H9 (cell line): ENCODE results near the gene NCF2. TPM values are rescaled to one million over a fixed set of nuclear protein-coding genes. Genes with fewer than 3 reads are reported as not detected.

Source experiments
- DNase-seq: peaks from one replicate; pipeline ENCODE4 v3.0.0-alpha.2; 2017
- H2AFZ ChIP-seq: one replicate; pipeline ENCODE4 v1.6.1; 2013; ENCODE audit warnings: mild to moderate bottlenecking, low read length, control low read depth, moderate library complexity
- H2AK5ac ChIP-seq: 2 replicates; pipeline ENCODE4 v1.6.1; 2013; ENCODE audit warnings: low read length, control low read depth, mixed read lengths; ENCODE audit not compliant: insufficient read length
- H2BK120ac ChIP-seq: one replicate; pipeline ENCODE4 v1.6.1; 2013; ENCODE audit warnings: low read depth, mild to moderate bottlenecking, low read length, control low read depth, inconsistent platforms; ENCODE audit not compliant: poor library complexity, severe bottlenecking
- H2BK12ac ChIP-seq: 2 replicates; pipeline ENCODE4 v1.6.1; 2013; ENCODE audit warnings: low read length, control low read depth, mixed read lengths, low read depth; ENCODE audit not compliant: insufficient read length
- H2BK15ac ChIP-seq: 2 replicates; pipeline ENCODE4 v1.6.1; 2013; ENCODE audit warnings: low read depth, low read length, control low read depth
- H2BK20ac ChIP-seq: one replicate; pipeline ENCODE4 v1.6.1; 2013; ENCODE audit warnings: low read depth, mild to moderate bottlenecking, low read length, control low read depth, inconsistent platforms; ENCODE audit not compliant: poor library complexity, severe bottlenecking
- H2BK5ac ChIP-seq: 2 replicates; pipeline ENCODE4 v1.6.1; 2013; ENCODE audit warnings: low read length, control low read depth, mixed read lengths; ENCODE audit not compliant: insufficient read length
- H3K14ac ChIP-seq: 2 replicates; pipeline ENCODE4 v1.6.1; 2013; ENCODE audit warnings: low read length, control low read depth; ENCODE audit not compliant: insufficient read depth
- H3K18ac ChIP-seq: 2 replicates; pipeline ENCODE4 v1.6.1; 2013; ENCODE audit warnings: low read depth, mild to moderate bottlenecking, mixed read lengths, low read length, control low read depth; ENCODE audit not compliant: insufficient read length
- H3K23ac ChIP-seq: 2 replicates; pipeline ENCODE4 v1.6.1; 2013; ENCODE audit warnings: low read length, control low read depth, mixed read lengths, low read depth; ENCODE audit not compliant: insufficient read length
- H3K23me2 ChIP-seq: 2 replicates; pipeline ENCODE4 v1.6.1; 2013; ENCODE audit warnings: low read depth, mild to moderate bottlenecking, mixed read lengths, low read length, control low read depth; ENCODE audit not compliant: insufficient read length, poor library complexity, severe bottlenecking
- H3K27ac ChIP-seq: 2 replicates; pipeline ENCODE4 v1.5.1; 2013; ENCODE audit warnings: low read length, control low read depth, mixed read lengths, low read depth; ENCODE audit not compliant: insufficient read length
- H3K27me3 ChIP-seq: 2 replicates; pipeline ENCODE4 v1.6.1; 2013; ENCODE audit warnings: low read length, control low read depth, inconsistent platforms; ENCODE audit not compliant: insufficient read depth
- H3K4ac ChIP-seq: 2 replicates; pipeline ENCODE4 v1.6.1; 2013; ENCODE audit warnings: low read depth, mild to moderate bottlenecking, control low read depth, inconsistent platforms, low read length, moderate library complexity
- H3K4me1 ChIP-seq: 2 replicates; pipeline ENCODE4 v1.6.1; 2013; ENCODE audit warnings: low read length, control low read depth, inconsistent platforms; ENCODE audit not compliant: insufficient read depth
- H3K4me2 ChIP-seq: 2 replicates; pipeline ENCODE4 v1.6.1; 2013; ENCODE audit warnings: low read length, control low read depth, mixed read lengths; ENCODE audit not compliant: insufficient read length, insufficient read depth
- H3K56ac ChIP-seq: 2 replicates; pipeline ENCODE4 v1.6.1; 2013; ENCODE audit warnings: low read depth, mild to moderate bottlenecking, mixed read lengths, low read length, control low read depth; ENCODE audit not compliant: insufficient read length
- H3K79me1 ChIP-seq: 2 replicates; pipeline ENCODE4 v1.6.1; 2013; ENCODE audit warnings: low read depth, mild to moderate bottlenecking, moderate library complexity, low read length, control low read depth, inconsistent platforms; ENCODE audit not compliant: insufficient read depth, poor library complexity, severe bottlenecking
- H3K79me2 ChIP-seq: 2 replicates; pipeline ENCODE4 v1.6.1; 2013; ENCODE audit warnings: low read length, control low read depth, inconsistent platforms; ENCODE audit not compliant: insufficient read depth
- H3K9ac ChIP-seq: 2 replicates; pipeline ENCODE4 v1.6.1; 2013; ENCODE audit warnings: low read length, control low read depth, mixed read lengths; ENCODE audit not compliant: insufficient read length; ENCODE audit errors: extremely low read depth
- H3K9me3 ChIP-seq: one replicate; pipeline ENCODE4 v1.6.1; 2013; ENCODE audit warnings: low read depth, low read length, inconsistent platforms; ENCODE audit not compliant: control insufficient read depth
- H3T11ph ChIP-seq: one replicate; pipeline ENCODE4 v1.6.1; 2013; ENCODE audit warnings: mild to moderate bottlenecking, low read length, control low read depth, inconsistent platforms
- H4K20me1 ChIP-seq: one replicate; pipeline ENCODE4 v1.6.1; 2013; ENCODE audit not compliant: control insufficient read depth, insufficient read length, insufficient read depth
- H4K5ac ChIP-seq: 2 replicates; pipeline ENCODE4 v1.6.1; 2013; ENCODE audit warnings: low read depth, mild to moderate bottlenecking, mixed read lengths, low read length, control low read depth; ENCODE audit not compliant: insufficient read length
- H4K8ac ChIP-seq: replicated peaks from 2 replicates; pipeline ENCODE4 v1.6.1; 2013; ENCODE audit warnings: low read length, control low read depth, mixed read lengths, low read depth; ENCODE audit not compliant: insufficient read length
- H4K91ac ChIP-seq: 2 replicates; pipeline ENCODE4 v1.6.1; 2013; ENCODE audit warnings: low read depth, mild to moderate bottlenecking, moderate library complexity, mixed read lengths, low read length, control low read depth; ENCODE audit not compliant: insufficient read length
- H3K27ac Mint-ChIP-seq, 3 experiments: 2 replicates in 2 of 3; 3 replicates in 1 of 3; pipeline ENCODE4 v1.8.0; 2020 to 2021; ENCODE audit warnings: mixed read lengths in 3 of 3, mild to moderate bottlenecking in 1 of 3, moderate library complexity in 1 of 3
- H3K27me3 Mint-ChIP-seq: 2 replicates; pipeline ENCODE4 v1.8.0; 2021; ENCODE audit warnings: low read depth, mild to moderate bottlenecking, moderate library complexity, mixed read lengths
- H3K36me3 Mint-ChIP-seq, 3 experiments: 2 replicates in 2 of 3; 3 replicates in 1 of 3; pipeline ENCODE4 v1.8.0; 2020 to 2021; ENCODE audit warnings: low read depth in 3 of 3, mixed read lengths in 3 of 3; ENCODE audit not compliant: insufficient read depth in 1 of 3
- H3K4me1 Mint-ChIP-seq, 2 experiments: 2 replicates each; pipeline ENCODE4 v1.8.0; 2020; ENCODE audit warnings: mixed read lengths in 2 of 2
- H3K4me3 Mint-ChIP-seq, 2 experiments: 2 replicates in 1 of 2; 3 replicates in 1 of 2; pipeline ENCODE4 v1.8.0; 2020 to 2021; ENCODE audit warnings: mild to moderate bottlenecking in 2 of 2, mixed read lengths in 2 of 2, moderate library complexity in 1 of 2
- H3K9me3 Mint-ChIP-seq, 2 experiments: 2 replicates in 1 of 2; 3 replicates in 1 of 2; pipeline ENCODE4 v1.8.0; 2020; ENCODE audit warnings: mild to moderate bottlenecking in 2 of 2, mixed read lengths in 2 of 2, moderate library complexity in 1 of 2
- WGBS: extraction: QIAGEN DNeasy Blood & Tissue Kit; methylation state at CpG from one replicate; pipeline ENCODE4 v1.1.7; 2013; ENCODE audit warnings: missing lambda C conversion rate, low lambda C conversion rate, mixed read lengths; ENCODE audit not compliant: insufficient read length; ENCODE audit errors: extremely low coverage; 5-methylcytosine and 5-hydroxymethylcytosine counted together
- total RNA-seq: library from RNA; stranded (reverse); gene quantifications from 2 replicates; pipeline ENCODE4 v1.2.1, GENCODE V29; 2021
- TF ChIP-seq, protein P1 (sequence below): fragments of 200-600 bp; sonication (generic); conservative IDR thresholded peaks from 3 replicates; pipeline ENCODE4 v1.8.0; 2021; ENCODE audit warnings: antibody characterized with exemption, mild to moderate bottlenecking

Gene NCF2
- total RNA-seq, 1 experiment from 2014 or later = not detected

DNA sequence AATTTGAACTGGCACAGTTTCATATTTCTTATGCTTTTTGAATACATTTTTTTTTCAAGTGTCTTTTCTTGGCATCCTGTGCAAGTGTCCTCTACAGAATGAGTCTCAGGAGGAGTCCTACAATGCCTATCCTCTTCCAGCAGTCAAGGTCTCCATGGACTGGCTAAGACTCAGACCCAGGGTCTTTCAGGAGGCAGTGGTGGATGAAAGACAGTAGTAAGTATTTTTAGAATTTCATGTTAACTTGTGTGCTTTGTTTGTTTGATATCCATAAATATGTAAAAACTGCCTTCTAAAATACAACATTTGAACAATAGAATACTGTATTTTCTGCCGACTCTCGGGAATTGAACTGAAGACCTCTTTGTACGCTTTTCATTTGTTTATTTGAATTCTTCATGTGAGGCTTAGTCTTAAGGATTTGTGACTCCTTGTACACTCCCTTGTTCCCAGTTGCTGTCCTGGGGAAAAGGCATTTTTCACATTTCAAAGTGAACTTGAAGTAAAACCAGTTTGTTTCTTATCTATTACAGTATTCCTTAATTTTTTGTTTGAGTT, 56.6 kb downstream of the NCF2 start:
- Mint-ChIP-seq H3K4me3 (no peak overlapping the region; a peak in 1 of 5 replicates), H3K9me3 (no peaks in the 10 kb centered on the region), H3K4me1 (no peaks in the 10 kb centered on the region), H3K27ac (no peak overlapping the region), H3K27me3 (no peaks in the 10 kb centered on the region), H3K36me3 (peaks cover 10 to 76% (median 57%) of the 10 kb centered on the region in 3 experiments; a peak in 5 of 7 replicates)
- no peak overlapping the region for H4K91ac ChIP-seq
- H3K18ac ChIP-seq = no peak overlapping the region
- H2BK20ac ChIP-seq = no peak overlapping the region
- H3K79me1 ChIP-seq = no peaks in the 10 kb centered on the region
- TF ChIP-seq, protein P1, sequence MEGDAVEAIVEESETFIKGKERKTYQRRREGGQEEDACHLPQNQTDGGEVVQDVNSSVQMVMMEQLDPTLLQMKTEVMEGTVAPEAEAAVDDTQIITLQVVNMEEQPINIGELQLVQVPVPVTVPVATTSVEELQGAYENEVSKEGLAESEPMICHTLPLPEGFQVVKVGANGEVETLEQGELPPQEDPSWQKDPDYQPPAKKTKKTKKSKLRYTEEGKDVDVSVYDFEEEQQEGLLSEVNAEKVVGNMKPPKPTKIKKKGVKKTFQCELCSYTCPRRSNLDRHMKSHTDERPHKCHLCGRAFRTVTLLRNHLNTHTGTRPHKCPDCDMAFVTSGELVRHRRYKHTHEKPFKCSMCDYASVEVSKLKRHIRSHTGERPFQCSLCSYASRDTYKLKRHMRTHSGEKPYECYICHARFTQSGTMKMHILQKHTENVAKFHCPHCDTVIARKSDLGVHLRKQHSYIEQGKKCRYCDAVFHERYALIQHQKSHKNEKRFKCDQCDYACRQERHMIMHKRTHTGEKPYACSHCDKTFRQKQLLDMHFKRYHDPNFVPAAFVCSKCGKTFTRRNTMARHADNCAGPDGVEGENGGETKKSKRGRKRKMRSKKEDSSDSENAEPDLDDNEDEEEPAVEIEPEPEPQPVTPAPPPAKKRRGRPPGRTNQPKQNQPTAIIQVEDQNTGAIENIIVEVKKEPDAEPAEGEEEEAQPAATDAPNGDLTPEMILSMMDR = no peak
- no CpG with 5 or more reads among the region's 3 CpGs for WGBS
- H4K8ac ChIP-seq = no peak overlapping the region
- H3K23me2 ChIP-seq = no peaks in the 10 kb centered on the region
- no peak overlapping the region for H3K23ac ChIP-seq
- H2BK120ac ChIP-seq = no peak overlapping the region
- no peak overlapping the region for H4K5ac ChIP-seq
- no peak overlapping the region for H3K27ac ChIP-seq
- no peak overlapping the region for H3K4me2 ChIP-seq
- H3K4me1 ChIP-seq = no peaks in the 10 kb centered on the region
- no peak overlapping the region for H3K56ac ChIP-seq
- no peak overlapping the region for H2BK12ac ChIP-seq
- H4K20me1 ChIP-seq = no peaks in the 10 kb centered on the region
- no peak overlapping the region for H3K9ac ChIP-seq
- H3K27me3 ChIP-seq = no peaks in the 10 kb centered on the region
- no peak for DNase-seq
- no peak overlapping the region for H3K14ac ChIP-seq
- H2BK15ac ChIP-seq = no peak overlapping the region
- H3K4ac ChIP-seq = no peak overlapping the region
- no peak overlapping the region for H2AFZ ChIP-seq
- no peaks in the 10 kb centered on the region for H3K9me3 ChIP-seq
- H2BK5ac ChIP-seq = no peak overlapping the region
- H3T11ph ChIP-seq = no peak overlapping the region
- H3K79me2 ChIP-seq = no peaks in the 10 kb centered on the region
- H2AK5ac ChIP-seq = no peak overlapping the region
